Measurements from ENCODE around the gene XAB2.

GRCh38 chr19:7624810-7625209 is 4.5 kb downstream of the XAB2 start:
- TF ChIP-seq CTCF (conservative IDR thresholded peaks at IDR 0.05; ENCODE audit: low read depth, low read length) (no peak), EZH2 (IDR thresholded peaks at IDR 0.05; ENCODE audit: low read length, unreplicated experiment) (no peak)

Data from PC-3 (cell line).